Measurements from ENCODE around the gene RANBP3.
A peak's percentile ranks its signal among the peaks of the same experiment; 100 is the strongest.

Gene RANBP3

GRCh38 chr19:6021878-6022569 is 44.1 kb upstream of the RANBP3 start:
- POLR2A ChIA-PET (ENCODE audit: low non-redundant PET), result no interaction called here
- TF ChIP-seq CTCF (conservative IDR thresholded peaks at IDR 0.05; ENCODE audit: low read depth), result peak; percentile 39
- CTCF ChIA-PET, result interaction anchor here (0.6 to 2.1 kb wide), 13 partner anchors 8 to 729 kb away, joined by 3 to 12 read pairs (median 4); partner anchors contain the start of gene ALKBH7

GRCh38 chr19:6020972-6021805 is 43.2 kb upstream of the RANBP3 start:
- no peak for TF ChIP-seq CTCF (conservative IDR thresholded peaks at IDR 0.05; ENCODE audit: low read depth)
- DNase-seq (ENCODE audit: low spot score), result no peak
- CTCF ChIA-PET, result interaction anchor here (0.6 to 1.3 kb wide), 4 partner anchors 31 to 332 kb away, joined by 3 to 7 read pairs (median 4); no protein-coding TSS in a partner anchor
- no peak overlapping the region for H3K27ac ChIP-seq
- POLR2A ChIA-PET (ENCODE audit: low non-redundant PET), result no interaction called here

More at GRCh38 chr19:6021878-6022569, 44.1 kb upstream of the RANBP3 start:
- peak; percentile 40 for DNase-seq (ENCODE audit: low spot score)
- peak overlapping the region; percentile 37; the same call in 1 of the 2 replicates for H3K27ac ChIP-seq

DNA sequence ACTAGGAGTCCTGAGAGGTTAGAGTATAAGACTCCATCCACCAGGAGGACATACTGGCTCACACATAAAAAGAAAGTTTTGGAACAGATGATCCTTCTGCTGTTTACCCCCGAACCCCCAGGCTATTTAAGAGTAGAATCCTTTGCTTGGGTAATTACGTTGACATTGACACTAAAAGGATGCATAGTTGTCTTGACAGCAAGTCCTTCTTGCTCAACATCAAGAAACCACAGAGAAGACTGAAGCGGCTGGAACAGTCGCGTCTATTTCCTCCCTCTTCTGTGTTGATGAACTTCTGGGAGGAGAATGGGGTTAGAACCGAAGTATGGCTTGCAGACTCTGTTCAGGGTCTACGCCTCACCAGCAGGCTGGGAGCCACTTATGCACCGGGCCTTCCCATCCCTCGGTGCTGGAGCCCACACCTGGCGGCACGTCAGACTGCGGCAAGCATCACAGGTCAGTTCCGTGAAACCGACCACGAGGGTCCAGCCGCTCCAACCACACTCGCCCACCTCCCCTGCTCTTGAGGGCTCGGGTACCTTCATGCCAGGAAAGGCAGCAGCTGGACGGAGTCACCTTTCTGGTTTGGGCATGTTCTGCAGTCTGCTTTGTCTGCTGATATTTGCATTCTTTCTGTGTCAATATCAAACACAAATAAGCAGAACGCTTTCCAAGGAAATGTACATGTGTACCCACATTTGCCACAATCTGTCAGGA is 42.4 kb upstream of the RANBP3 start:
- no peak overlapping the region for H3K27ac ChIP-seq
- no peak for TF ChIP-seq CTCF (conservative IDR thresholded peaks at IDR 0.05; ENCODE audit: low read depth)
- CTCF ChIA-PET, result interaction anchor here (0.6 kb wide), 1 partner anchor 52 kb away, joined by 5 read pairs; no protein-coding TSS in a partner anchor
- POLR2A ChIA-PET (ENCODE audit: low non-redundant PET), result no interaction called here
- DNase-seq (ENCODE audit: low spot score), result no peak

GRCh38 chr19:6018786-6019185 is 40.8 kb upstream of the RANBP3 start:
- no peak for TF ChIP-seq CTCF (conservative IDR thresholded peaks at IDR 0.05; ENCODE audit: low read depth)
- DNase-seq (ENCODE audit: low spot score), result no peak
- ChIA-PET POLR2A (ENCODE audit: low non-redundant PET) (no interaction called here), CTCF (interaction anchor here (0.7 kb wide), 1 partner anchor 14 kb away, joined by 3 read pairs; no protein-coding TSS in a partner anchor)
- no peak overlapping the region for H3K27ac ChIP-seq

DNA sequence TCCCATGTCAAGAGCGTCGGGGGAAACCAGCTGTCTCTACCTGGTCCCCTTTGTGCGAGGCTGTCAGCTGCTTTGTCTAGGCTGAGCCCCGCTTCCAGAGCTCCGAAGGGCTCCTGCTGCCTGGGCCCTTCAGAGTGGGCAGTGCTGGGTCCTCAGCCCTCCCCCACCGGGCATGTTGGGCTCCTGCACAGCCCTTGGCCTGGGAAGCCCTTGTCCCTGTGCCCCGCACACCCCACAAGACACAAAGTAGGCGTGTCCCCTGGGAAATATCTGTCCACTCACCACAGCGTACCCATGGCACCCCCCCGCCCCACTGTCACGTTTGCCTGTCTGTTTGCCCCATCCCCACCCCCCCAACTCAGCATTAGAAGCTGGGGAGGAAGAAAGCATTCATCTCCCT is 39.6 kb upstream of the RANBP3 start:
- POLR2A ChIA-PET (ENCODE audit: low non-redundant PET), result interaction anchor here (0.6 kb wide), 1 partner anchor 141 kb away, joined by 3 read pairs; no protein-coding TSS in a partner anchor
- peak overlapping the region; percentile 24 for H3K27ac ChIP-seq

More for the DNA sequence above, 39.6 kb upstream of the RANBP3 start:
- CTCF ChIA-PET, result interaction anchor here (0.5 to 0.7 kb wide), 2 partner anchors 30 to 86 kb away, joined by 4 to 5 read pairs; no protein-coding TSS in a partner anchor
- TF ChIP-seq CTCF (conservative IDR thresholded peaks at IDR 0.05; ENCODE audit: low read depth), result no peak
- no peak for DNase-seq (ENCODE audit: low spot score)
